K562 (cell line): ENCODE measurements around the gene TOM1L2. TPM values are rescaled to one million over a fixed set of nuclear protein-coding genes. Genes with fewer than 3 reads are reported as not detected.
A peak's percentile ranks its signal among the peaks of the same experiment; 100 is the strongest.
"Not testable (repeated sequence)": the region's sequence is repeated elsewhere in the genome, so short reads cannot be mapped to it uniquely, and the experiment has no call there.

Experiments used
- ATAC-seq: fragments of 200-7000 bp; cut with Tn5 transposase; 3 replicates; pipeline ENCODE4 v1.9.1; 2020; ENCODE audit warnings: moderate library complexity
- BruUV-seq: library from RNA; stranded (reverse); fragments of 400-500 nt; replicated peaks from 2 replicates; lab custom pipeline; 2021; lab: Mats Ljungman, UMichigan
- CTCF ChIA-PET: fragments of 300-600 bp; formaldehyde crosslinking; extraction: SDS; loops from one replicate; lab custom pipeline; 2021; ENCODE audit warnings: low intra/inter-chr PET ratio; lab: Yijun Ruan, JAX
- POLR2A ChIA-PET: fragments of 300-600, 350-650 bp; sonication (Branson Sonifier 250); formaldehyde crosslinking; extraction: SDS; loops from one replicate; lab custom pipeline; 2021; ENCODE audit warnings: antibody characterized with exemption, inconsistent platforms; lab: Yijun Ruan, JAX
- DNase-seq, 4 experiments: peaks; one replicate each; pipeline versions ENCODE4 v3.0.0 to v3.0.0-alpha.2; 2011 to 2018; ENCODE audit warnings: low spot score in 3 of 4, mixed read lengths in 3 of 4; ENCODE audit errors: extremely low read depth in 1 of 4
- FAIRE-seq: peaks from 2 replicates; lab custom pipeline; 2011; peaks lifted over from hg19 to GRCh38; lab: Jason Lieb, UNC
- H2AFZ ChIP-seq: 2 replicates; pipeline ENCODE4 v1.6.0; 2011; ENCODE audit warnings: low read depth, low read length, control low read depth, inconsistent platforms
- H3K27ac ChIP-seq: fragments of 200-600 bp; 3 replicates; pipeline ENCODE4 v1.8.0; 2011; ENCODE audit warnings: low read depth, mild to moderate bottlenecking, control low read depth, inconsistent platforms, low read length, moderate library complexity, mixed read lengths; ENCODE audit errors: extremely low read depth
- H3K27me3 ChIP-seq, 2 experiments: fragments of 300-600 bp in 1 of 2; 2 replicates in 1 of 2; 3 replicates in 1 of 2; pipeline versions ENCODE4 v1.6.0 to v1.8.0; 2011; ENCODE audit warnings: inconsistent platforms in 2 of 2, low read length in 2 of 2, mild to moderate bottlenecking in 1 of 2, mixed read lengths in 1 of 2, moderate library complexity in 1 of 2; ENCODE audit not compliant: control insufficient read depth in 2 of 2, insufficient read depth in 2 of 2
- H3K36me3 ChIP-seq: fragments of 300-600 bp; 3 replicates; pipeline ENCODE4 v1.8.0; 2011; ENCODE audit warnings: mild to moderate bottlenecking, low read length, inconsistent platforms; ENCODE audit not compliant: control insufficient read depth, insufficient read depth
- H3K4me1 ChIP-seq, 2 experiments: fragments of 200-600 bp in 1 of 2; replicated peaks in 1 of 2; 2 replicates in 1 of 2; 3 replicates in 1 of 2; pipeline versions ENCODE4 v1.5.1 to v1.8.0; 2011; ENCODE audit warnings: inconsistent platforms in 2 of 2, low read length in 2 of 2, mild to moderate bottlenecking in 1 of 2, mixed read lengths in 1 of 2, moderate library complexity in 1 of 2; ENCODE audit not compliant: control insufficient read depth in 2 of 2, insufficient read depth in 2 of 2
- H3K4me2 ChIP-seq: 2 replicates; pipeline ENCODE4 v1.6.1; 2011; ENCODE audit warnings: low read length, control low read depth, inconsistent platforms, mixed read lengths; ENCODE audit not compliant: insufficient read depth
- H3K4me3 ChIP-seq: fragments of 200-600 bp; sonication (generic), shearing (Covaris generic); 2 replicates; pipeline ENCODE4 v1.5.1; 2016; ENCODE audit warnings: control low read depth, inconsistent platforms
- H3K79me2 ChIP-seq: fragments of 200-600 bp; 3 replicates; pipeline ENCODE4 v1.8.0; 2011; ENCODE audit warnings: low read length, inconsistent platforms; ENCODE audit not compliant: control insufficient read depth, insufficient read depth
- H3K9ac ChIP-seq, 2 experiments: 2 replicates each; pipeline versions ENCODE4 v1.6.0 to v1.6.1; 2011; ENCODE audit warnings: low read depth in 2 of 2, low read length in 2 of 2, control low read depth in 1 of 2, inconsistent platforms in 1 of 2, mild to moderate bottlenecking in 1 of 2, mixed read lengths in 1 of 2; ENCODE audit not compliant: insufficient read depth in 1 of 2
- H3K9me1 ChIP-seq: one replicate; pipeline ENCODE4 v1.6.0; 2011; ENCODE audit warnings: inconsistent platforms, mild to moderate bottlenecking, low read length, moderate library complexity; ENCODE audit not compliant: control insufficient read depth, insufficient read depth
- H3K9me3 ChIP-seq: replicated peaks from 2 replicates; pipeline ENCODE4 v1.5.1; 2011; ENCODE audit warnings: low read depth, low read length, inconsistent platforms; ENCODE audit not compliant: control insufficient read depth, insufficient read depth
- H4K20me1 ChIP-seq: replicated peaks from 2 replicates; pipeline ENCODE4 v1.6.1; 2011; ENCODE audit warnings: low read length, inconsistent platforms, mixed read lengths; ENCODE audit not compliant: control insufficient read depth, insufficient read depth
- ARNT ChIP-seq, 2 experiments: fragments of 450-650 bp; IDR thresholded peaks; 2 replicates each; pipeline ENCODE4 v1.6.1; 2016; ENCODE audit warnings: mild to moderate bottlenecking in 1 of 2
- CREM ChIP-seq: IDR thresholded peaks from 2 replicates; pipeline ENCODE4 v1.6.1; 2014; ENCODE audit warnings: antibody characterized with exemption, low read depth
- DDX20 ChIP-seq: fragments of 450-650 bp; IDR thresholded peaks from 2 replicates; pipeline ENCODE4 v1.6.1; 2016; ENCODE audit warnings: missing genetic modification characterization, low read depth, mild to moderate bottlenecking, missing compliant biosample characterization, moderate library complexity
- ELF2 ChIP-seq: fragments of 250-450 bp; sonication (Bioruptor Pico); IDR thresholded peaks from 2 replicates; pipeline ENCODE4 v1.5.0; 2021; ENCODE audit warnings: mild to moderate bottlenecking
- GATAD2B ChIP-seq: fragments of 450-650 bp; IDR thresholded peaks from 2 replicates; pipeline ENCODE4 v1.6.1; 2017; ENCODE audit warnings: mild to moderate bottlenecking, borderline replicate concordance
- WGBS: fragments of 100-300 bp; shearing (Covaris generic); methylation state at CpG from one replicate; pipeline ENCODE4 v1.1.6; 2016; ENCODE audit warnings: low coverage, mixed read lengths; ENCODE audit not compliant: insufficient coverage; ENCODE audit errors: missing lambda C conversion rate; 5-methylcytosine and 5-hydroxymethylcytosine counted together
- in situ Hi-C: fragments of 300-500 bp; cut with MboI; formaldehyde crosslinking; loops from 4 replicates; pipeline ENCODE4 v1.15.0; 2018; ENCODE audit warnings: inconsistent platforms, mixed read lengths
- intact Hi-C: fragments of 100-400 bp; cut with micrococcal nuclease; formaldehyde crosslinking; loops from 2 replicates; pipeline ENCODE4 v1.14.2; 2022
- polyA plus RNA-seq, 8 experiments: library from polyadenylated mRNA; depleted of rRNA in 4 of 8; stranded (reverse) in 5 of 8; unstranded in 3 of 8; fragments of >200 nt; fragmentation: Nextera tagmentation in 2 of 8; fragmentation: Illumina TruSeq in 1 of 8; extraction: Ambion mirVana in 2 of 8; extraction: Trizol in 1 of 8; gene quantifications; 2 replicates each; pipeline versions ENCODE4 v1.2.1 to v1.2.3, GENCODE V29; 2011 to 2014; ENCODE audit warnings: inconsistent platforms in 1 of 8, missing spikeins in 1 of 8
- total RNA-seq, 7 experiments: library from RNA; depleted of rRNA in 6 of 7; stranded (reverse); fragments of >200 nt in 6 of 7; fragmentation: Illumina TruSeq in 2 of 7; extraction: Trizol in 2 of 7; gene quantifications; 2 replicates each; pipeline versions ENCODE4 v1.2.1 to v1.2.3, GENCODE V29; 2011 to 2021; ENCODE audit warnings: low replicate concordance in 1 of 7
- TF ChIP-seq, protein P1 (sequence below): fragments of 450-650 bp; IDR thresholded peaks from 2 replicates; pipeline ENCODE4 v1.6.1; 2014; ENCODE audit warnings: low read depth, mild to moderate bottlenecking, moderate library complexity, borderline replicate concordance
- TF ChIP-seq, protein P2 (sequence below): fragments of 250-450 bp; sonication (Bioruptor Pico); IDR thresholded peaks from 2 replicates; pipeline ENCODE4 v1.8.0; 2021; ENCODE audit warnings: borderline replicate concordance, mild to moderate bottlenecking, moderate library complexity; ENCODE audit not compliant: poor library complexity, severe bottlenecking
- TF ChIP-seq, protein P3 (sequence below): fragments of 200-400 bp; formaldehyde crosslinking; IDR thresholded peaks from 2 replicates; pipeline ENCODE4 v1.6.1; 2017; ENCODE audit warnings: mild to moderate bottlenecking, low read depth, low read length, moderate library complexity

The TOM1L2 gene
- total and polyA plus RNA-seq, 9 of the 15 experiments (the other 6 are each of a cell fraction or from before 2014, with no cell fraction given): 0.07 to 6.0 (median 2.5) TPM

DNA sequence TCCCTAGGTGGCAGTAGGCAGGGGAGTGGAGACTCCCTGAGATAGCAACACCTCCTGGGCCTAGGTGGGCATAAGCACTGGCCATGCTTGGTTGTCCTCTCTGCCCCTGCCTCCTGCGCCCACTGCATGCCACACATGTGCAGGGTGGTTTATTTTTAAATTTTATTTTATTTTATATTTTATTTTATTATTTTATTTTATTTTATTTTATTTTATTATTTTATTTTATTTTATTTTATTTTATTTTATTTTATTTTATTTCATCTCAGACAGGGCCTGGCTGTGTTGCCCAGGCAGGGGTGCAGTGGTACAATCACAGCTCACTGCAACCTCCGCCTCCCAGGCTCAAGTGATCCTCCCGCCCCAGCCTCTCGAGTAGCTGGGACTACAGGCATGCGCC is 164.0 kb downstream of the TOM1L2 start:
- H3K36me3 ChIP-seq: peaks cover 44% of the 10 kb centered on the region; the same call in 2 of the 3 replicates
- intact Hi-C loops, H3K27ac ChIP-seq, H3K4me3 ChIP-seq, H3K9me3 ChIP-seq, H3K79me2 ChIP-seq, ATAC-seq, BruUV-seq, CTCF ChIA-PET, H3K9me1 ChIP-seq, DNase-seq, in situ Hi-C loops, H2AFZ ChIP-seq, H3K27me3 ChIP-seq, H4K20me1 ChIP-seq, FAIRE-seq, H3K4me2 ChIP-seq: not testable (repeated sequence)
- 96% methylated on average over 5 of the region's 5 CpGs for WGBS
- POLR2A ChIA-PET: interaction anchor here (0.8 to 1.1 kb wide), 3 partner anchors 10 to 28 kb away, joined by 3 to 4 read pairs (median 3); partner anchors contain the start of gene SREBF1
- 0 out of 4 replicates have a peak overlapping the region, but pooled peaks of 1 of the 2 experiments have one; percentile 26 for H3K9ac ChIP-seq
- H3K4me1 ChIP-seq: peaks cover 6 to 51% of the 10 kb centered on the region in 2 experiments; a peak in 4 of 5 replicates

DNA sequence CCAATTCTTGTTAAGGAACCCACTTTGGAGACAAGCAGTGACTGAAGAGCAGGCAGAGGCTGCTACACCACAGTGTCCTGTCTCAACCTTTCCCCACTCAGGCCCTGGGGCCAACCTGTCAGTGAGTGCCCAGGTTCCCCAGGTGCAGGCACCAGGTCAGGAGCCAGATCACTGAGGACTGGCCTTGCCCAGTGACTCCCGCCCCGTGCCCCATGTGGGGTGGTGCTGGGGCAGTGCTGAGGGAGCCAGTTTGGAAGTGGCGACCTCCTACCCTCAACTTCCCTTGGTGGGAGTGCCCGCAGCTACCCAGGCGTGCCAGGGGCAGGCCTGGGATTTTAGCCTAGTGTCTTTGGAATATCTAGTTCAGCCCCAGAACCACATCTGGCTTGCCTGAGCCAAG is 164.8 kb downstream of the TOM1L2 start:
- no peak overlapping the region for H3K4me2 ChIP-seq
- H3K9me1 ChIP-seq: no peaks in the 10 kb centered on the region
- TF ChIP-seq DDX20 (tag) (no peak), CREM (no peak), GATAD2B (no peak), ELF2 (CRISPR knock-in tag) (no peak), ARNT (IDR thresholded peaks at IDR 0.05) (no peak)
- TF ChIP-seq, protein P1, sequence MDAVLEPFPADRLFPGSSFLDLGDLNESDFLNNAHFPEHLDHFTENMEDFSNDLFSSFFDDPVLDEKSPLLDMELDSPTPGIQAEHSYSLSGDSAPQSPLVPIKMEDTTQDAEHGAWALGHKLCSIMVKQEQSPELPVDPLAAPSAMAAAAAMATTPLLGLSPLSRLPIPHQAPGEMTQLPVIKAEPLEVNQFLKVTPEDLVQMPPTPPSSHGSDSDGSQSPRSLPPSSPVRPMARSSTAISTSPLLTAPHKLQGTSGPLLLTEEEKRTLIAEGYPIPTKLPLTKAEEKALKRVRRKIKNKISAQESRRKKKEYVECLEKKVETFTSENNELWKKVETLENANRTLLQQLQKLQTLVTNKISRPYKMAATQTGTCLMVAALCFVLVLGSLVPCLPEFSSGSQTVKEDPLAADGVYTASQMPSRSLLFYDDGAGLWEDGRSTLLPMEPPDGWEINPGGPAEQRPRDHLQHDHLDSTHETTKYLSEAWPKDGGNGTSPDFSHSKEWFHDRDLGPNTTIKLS: no peak
- TF ChIP-seq, protein P2, sequence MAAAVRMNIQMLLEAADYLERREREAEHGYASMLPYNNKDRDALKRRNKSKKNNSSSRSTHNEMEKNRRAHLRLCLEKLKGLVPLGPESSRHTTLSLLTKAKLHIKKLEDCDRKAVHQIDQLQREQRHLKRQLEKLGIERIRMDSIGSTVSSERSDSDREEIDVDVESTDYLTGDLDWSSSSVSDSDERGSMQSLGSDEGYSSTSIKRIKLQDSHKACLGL (CRISPR knock-in tag): no peak
- TF ChIP-seq, protein P3, sequence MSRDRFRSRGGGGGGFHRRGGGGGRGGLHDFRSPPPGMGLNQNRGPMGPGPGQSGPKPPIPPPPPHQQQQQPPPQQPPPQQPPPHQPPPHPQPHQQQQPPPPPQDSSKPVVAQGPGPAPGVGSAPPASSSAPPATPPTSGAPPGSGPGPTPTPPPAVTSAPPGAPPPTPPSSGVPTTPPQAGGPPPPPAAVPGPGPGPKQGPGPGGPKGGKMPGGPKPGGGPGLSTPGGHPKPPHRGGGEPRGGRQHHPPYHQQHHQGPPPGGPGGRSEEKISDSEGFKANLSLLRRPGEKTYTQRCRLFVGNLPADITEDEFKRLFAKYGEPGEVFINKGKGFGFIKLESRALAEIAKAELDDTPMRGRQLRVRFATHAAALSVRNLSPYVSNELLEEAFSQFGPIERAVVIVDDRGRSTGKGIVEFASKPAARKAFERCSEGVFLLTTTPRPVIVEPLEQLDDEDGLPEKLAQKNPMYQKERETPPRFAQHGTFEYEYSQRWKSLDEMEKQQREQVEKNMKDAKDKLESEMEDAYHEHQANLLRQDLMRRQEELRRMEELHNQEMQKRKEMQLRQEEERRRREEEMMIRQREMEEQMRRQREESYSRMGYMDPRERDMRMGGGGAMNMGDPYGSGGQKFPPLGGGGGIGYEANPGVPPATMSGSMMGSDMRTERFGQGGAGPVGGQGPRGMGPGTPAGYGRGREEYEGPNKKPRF: no peak
- no peak for ATAC-seq
- ChIA-PET POLR2A (interaction anchor here (0.8 to 1.5 kb wide), 4 partner anchors 11 to 29 kb away, joined by 3 to 4 read pairs (median 4); partner anchors contain the start of gene SREBF1), CTCF (no interaction called here)
- H3K4me1 ChIP-seq: peaks cover 6 to 44% of the 10 kb centered on the region in 2 experiments; a peak in 4 of 5 replicates
- H3K4me3 ChIP-seq: no peak overlapping the region
- no peak for FAIRE-seq
- H3K27me3 ChIP-seq: no peaks in the 10 kb centered on the region
- no TSS peak for BruUV-seq
- H3K79me2 ChIP-seq: no peaks in the 10 kb centered on the region
- H4K20me1 ChIP-seq: no peaks in the 10 kb centered on the region
- no peak overlapping the region for H3K9ac ChIP-seq
- no peaks in the 10 kb centered on the region for H3K9me3 ChIP-seq
- DNase-seq: no peak
- in situ Hi-C loops: no loop called here
- no peak overlapping the region for H3K27ac ChIP-seq
- intact Hi-C loops: no loop called here
- no peak overlapping the region for H2AFZ ChIP-seq
- H3K36me3 ChIP-seq: peaks cover 36% of the 10 kb centered on the region; the same call in 2 of the 3 replicates
- WGBS: 88% methylated on average over 5 of the region's 5 CpGs
